GM15510 (cell line): ENCODE measurements around the gene RNASE12.

ENCODE experiments used
- POLR2A ChIP-seq: IDR thresholded peaks from 3 replicates; pipeline ENCODE4 v1.6.1; 2011; ENCODE audit warnings: borderline replicate concordance; ENCODE audit not compliant: insufficient read length; ENCODE audit errors: extremely low read depth

Gene RNASE12

GRCh38 chr14:20564501-20564997 lies 26.6 kb downstream of the RNASE12 start:
- TF ChIP-seq POLR2A: no peak

GRCh38 chr14:20563971-20564370 lies 27.2 kb downstream of the RNASE12 start:
- TF ChIP-seq POLR2A: no peak

- TF ChIP-seq POLR2A: no peak
These were observed 30.2 kb downstream of the RNASE12 start, which contains the start of gene RNASE9 for GRCh38 chr14:20560961-20561360. Gene RNASE9, minus strand, starts transcription at chr14:20561047.

- TF ChIP-seq POLR2A: no peak
These were observed 31.7 kb downstream of the RNASE12 start for GRCh38 chr14:20559461-20559904.

GRCh38 chr14:20557212-20557542 lies 34.0 kb downstream of the RNASE12 start:
- TF ChIP-seq POLR2A: no peak

- TF ChIP-seq POLR2A: no peak
These were observed 34.5 kb downstream of the RNASE12 start for GRCh38 chr14:20556500-20557211.

GRCh38 chr14:20555845-20556244 lies 35.3 kb downstream of the RNASE12 start:
- TF ChIP-seq POLR2A: no peak

- no peak for TF ChIP-seq POLR2A
These were observed 38.2 kb downstream of the RNASE12 start for GRCh38 chr14:20553024-20553423.

- TF ChIP-seq POLR2A: no peak
These were observed 39.6 kb downstream of the RNASE12 start for GRCh38 chr14:20551606-20552005.

- no peak for TF ChIP-seq POLR2A
These were observed 40.2 kb downstream of the RNASE12 start for GRCh38 chr14:20550926-20551325.

GRCh38 chr14:20548414-20549158 lies 42.6 kb downstream of the RNASE12 start:
- TF ChIP-seq POLR2A: no peak

GRCh38 chr14:20546877-20547276 lies 44.3 kb downstream of the RNASE12 start:
- TF ChIP-seq POLR2A: no peak
